NCI-H345 treated with DMSO at 0.1 percent for 48 hours (cell line): Measurements from ENCODE around the gene LRMDA.
"Not testable (repeated sequence)": the region's sequence is repeated elsewhere in the genome, so short reads cannot be mapped to it uniquely, and the experiment has no call there.

ENCODE experiments used
- DNase-seq: peaks from one replicate; lab custom pipeline; 2025; ENCODE audit not compliant: unreplicated experiment; lab: John Stamatoyannopoulos, UW

The LRMDA gene

GRCh38 chr10:76126607-76127527 is 695.4 kb downstream of the LRMDA start:
- no peak for DNase-seq

- no peak for DNase-seq
Measured at GRCh38 chr10:76127984-76128589, 696.7 kb downstream of the LRMDA start.

- DNase-seq, result no peak
Measured at GRCh38 chr10:76129213-76129612, 697.8 kb downstream of the LRMDA start.

- no peak for DNase-seq
Measured at GRCh38 chr10:76130892-76131291, 699.5 kb downstream of the LRMDA start.

- peak; percentile 55 for DNase-seq
Measured at GRCh38 chr10:76133597-76134255, 702.3 kb downstream of the LRMDA start.

GRCh38 chr10:76136961-76137360 is 705.5 kb downstream of the LRMDA start:
- DNase-seq, result no peak

- DNase-seq, result no peak
Measured at GRCh38 chr10:76138286-76138685, 706.9 kb downstream of the LRMDA start.

GRCh38 chr10:76138906-76139305 is 707.5 kb downstream of the LRMDA start:
- DNase-seq, result no peak

GRCh38 chr10:76139431-76139830 is 708.0 kb downstream of the LRMDA start:
- DNase-seq, result no peak

- DNase-seq, result no peak
Measured at GRCh38 chr10:76141376-76141775, 710.0 kb downstream of the LRMDA start.

- DNase-seq, result not testable (repeated sequence)
Measured at GRCh38 chr10:76148217-76148616, 716.8 kb downstream of the LRMDA start.

GRCh38 chr10:76149182-76149581 is 717.8 kb downstream of the LRMDA start:
- DNase-seq, result no peak

GRCh38 chr10:76149602-76150138 is 718.2 kb downstream of the LRMDA start:
- DNase-seq, result no peak

GRCh38 chr10:76150139-76150875 is 718.9 kb downstream of the LRMDA start:
- no peak for DNase-seq

- no peak for DNase-seq
Measured at GRCh38 chr10:76150876-76151288, 719.5 kb downstream of the LRMDA start.

- DNase-seq, result no peak
Measured at GRCh38 chr10:76152186-76152585, 720.8 kb downstream of the LRMDA start.

GRCh38 chr10:76155961-76156360 is 724.5 kb downstream of the LRMDA start:
- no peak for DNase-seq

- DNase-seq, result no peak
Measured at GRCh38 chr10:76160446-76161300, 729.2 kb downstream of the LRMDA start.

- no peak for DNase-seq
Measured at GRCh38 chr10:76161301-76161582, 729.8 kb downstream of the LRMDA start.

GRCh38 chr10:76168437-76168836 is 737.0 kb downstream of the LRMDA start:
- no peak for DNase-seq
